ENCODE measurements around the gene PCDHA1.
"Not testable (repeated sequence)": the region's sequence is repeated elsewhere in the genome, so short reads cannot be mapped to it uniquely, and the experiment has no call there.

The PCDHA1 gene

DNA sequence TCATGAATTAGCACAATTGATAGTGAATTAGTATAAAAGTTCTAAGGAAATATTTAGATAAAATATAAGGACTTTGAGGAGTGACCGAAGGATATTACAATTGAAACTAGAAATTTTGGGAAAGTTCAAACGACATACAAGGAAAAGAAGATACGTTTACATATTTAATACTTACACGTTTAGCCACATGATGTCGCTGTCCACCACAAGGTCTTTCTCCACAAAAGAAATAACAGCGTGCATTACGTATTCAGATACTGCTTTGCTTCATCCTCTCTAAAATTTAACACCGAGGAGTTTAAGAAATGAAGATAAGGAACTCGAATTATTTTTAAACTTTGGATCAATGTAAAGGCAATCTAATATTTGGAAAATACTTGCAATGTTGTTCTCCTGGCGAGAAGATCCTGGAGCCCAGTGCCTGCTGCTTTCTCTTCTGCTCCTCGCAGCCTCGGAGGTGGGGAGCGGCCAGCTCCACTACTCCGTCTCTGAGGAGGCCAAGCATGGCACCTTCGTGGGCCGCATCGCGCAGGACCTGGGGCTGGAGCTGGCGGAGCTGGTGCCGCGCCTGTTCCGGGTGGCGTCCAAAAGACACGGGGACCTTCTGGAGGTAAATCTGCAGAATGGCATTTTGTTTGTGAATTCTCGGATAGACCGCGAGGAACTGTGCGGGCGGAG lies 15.0 kb downstream of the PCDHA1 start, which contains the start of gene PCDHA3:
Gene PCDHA3 (plus strand): TSS at position 242 of the 678 bp plus-strand sequence.
- Histone ChIP-seq H3K27me3 (ENCODE audit: insufficient read depth, poor library complexity, severe bottlenecking) (peaks cover 25% of the 10 kb centered on the region), H3K9me3 (ENCODE audit: severe bottlenecking) (peaks cover 2% of the 10 kb centered on the region), H3K4me1 (ENCODE audit: insufficient read depth, poor library complexity, severe bottlenecking) (no peaks in the 10 kb centered on the region), H3K4me3 (ENCODE audit: severe bottlenecking) (no peak within 1 kb of the TSS), H3K36me3 (ENCODE audit: low read depth) (no peaks in the 10 kb centered on the region), H3K27ac (ENCODE audit: poor library complexity, severe bottlenecking) (no peak within 1 kb of the TSS)
- TF ChIP-seq, protein P1, sequence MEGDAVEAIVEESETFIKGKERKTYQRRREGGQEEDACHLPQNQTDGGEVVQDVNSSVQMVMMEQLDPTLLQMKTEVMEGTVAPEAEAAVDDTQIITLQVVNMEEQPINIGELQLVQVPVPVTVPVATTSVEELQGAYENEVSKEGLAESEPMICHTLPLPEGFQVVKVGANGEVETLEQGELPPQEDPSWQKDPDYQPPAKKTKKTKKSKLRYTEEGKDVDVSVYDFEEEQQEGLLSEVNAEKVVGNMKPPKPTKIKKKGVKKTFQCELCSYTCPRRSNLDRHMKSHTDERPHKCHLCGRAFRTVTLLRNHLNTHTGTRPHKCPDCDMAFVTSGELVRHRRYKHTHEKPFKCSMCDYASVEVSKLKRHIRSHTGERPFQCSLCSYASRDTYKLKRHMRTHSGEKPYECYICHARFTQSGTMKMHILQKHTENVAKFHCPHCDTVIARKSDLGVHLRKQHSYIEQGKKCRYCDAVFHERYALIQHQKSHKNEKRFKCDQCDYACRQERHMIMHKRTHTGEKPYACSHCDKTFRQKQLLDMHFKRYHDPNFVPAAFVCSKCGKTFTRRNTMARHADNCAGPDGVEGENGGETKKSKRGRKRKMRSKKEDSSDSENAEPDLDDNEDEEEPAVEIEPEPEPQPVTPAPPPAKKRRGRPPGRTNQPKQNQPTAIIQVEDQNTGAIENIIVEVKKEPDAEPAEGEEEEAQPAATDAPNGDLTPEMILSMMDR (IDR thresholded peaks at IDR 0.05; ENCODE audit: poor library complexity, severe bottlenecking): peak; percentile 20
- DNase-seq (ENCODE audit: low spot score) (no peak), ATAC-seq (ENCODE audit: low read depth) (no peak)

DNA sequence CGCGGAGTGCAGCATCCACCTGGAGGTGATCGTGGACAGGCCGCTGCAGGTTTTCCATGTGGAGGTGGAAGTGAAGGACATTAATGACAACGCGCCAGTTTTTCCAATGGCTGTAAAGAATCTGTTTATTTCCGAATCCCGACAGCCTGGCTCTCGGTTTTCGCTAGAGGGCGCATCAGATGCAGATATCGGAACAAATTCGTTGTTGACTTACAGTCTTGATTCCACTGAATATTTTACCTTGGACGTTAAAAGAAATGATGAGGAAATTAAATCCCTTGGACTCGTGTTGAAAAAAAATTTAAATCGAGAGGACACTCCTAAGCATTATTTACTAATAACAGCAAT lies 15.5 kb downstream of the PCDHA1 start:
- no peak for ATAC-seq (ENCODE audit: low read depth)
- TF ChIP-seq, protein P1 (IDR thresholded peaks at IDR 0.05; ENCODE audit: poor library complexity, severe bottlenecking): no peak
- no peaks in the 10 kb centered on the region for H3K36me3 ChIP-seq (ENCODE audit: low read depth)
- peaks cover 30% of the 10 kb centered on the region for H3K27me3 ChIP-seq (ENCODE audit: insufficient read depth, poor library complexity, severe bottlenecking)
- peaks cover 2% of the 10 kb centered on the region for H3K9me3 ChIP-seq (ENCODE audit: severe bottlenecking)
- no peak overlapping the region for H3K4me3 ChIP-seq (ENCODE audit: severe bottlenecking)
- H3K4me1 ChIP-seq (ENCODE audit: insufficient read depth, poor library complexity, severe bottlenecking): no peaks in the 10 kb centered on the region
- no peak for DNase-seq (ENCODE audit: low spot score)
- no peak overlapping the region for H3K27ac ChIP-seq (ENCODE audit: poor library complexity, severe bottlenecking)

DNA sequence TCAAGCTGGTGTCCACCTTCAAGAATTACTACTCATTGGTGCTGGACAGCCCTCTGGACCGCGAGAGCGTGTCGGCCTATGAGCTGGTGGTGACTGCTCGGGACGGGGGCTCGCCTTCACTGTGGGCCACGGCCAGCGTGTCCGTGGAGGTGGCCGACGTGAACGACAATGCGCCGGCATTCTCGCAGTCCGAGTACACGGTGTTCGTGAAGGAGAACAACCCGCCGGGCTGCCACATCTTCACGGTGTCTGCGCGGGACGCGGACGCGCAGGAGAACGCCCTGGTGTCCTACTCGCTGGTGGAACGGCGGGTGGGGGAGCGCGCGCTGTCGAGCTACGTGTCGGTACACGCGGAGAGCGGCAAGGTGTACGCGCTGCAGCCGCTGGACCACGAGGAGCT lies 16.4 kb downstream of the PCDHA1 start:
- not testable (repeated sequence) for H3K9me3 ChIP-seq (ENCODE audit: severe bottlenecking); DNase-seq (ENCODE audit: low spot score); H3K4me1 ChIP-seq (ENCODE audit: insufficient read depth, poor library complexity, severe bottlenecking); H3K27ac ChIP-seq (ENCODE audit: poor library complexity, severe bottlenecking); H3K36me3 ChIP-seq (ENCODE audit: low read depth); H3K4me3 ChIP-seq (ENCODE audit: severe bottlenecking); ATAC-seq (ENCODE audit: low read depth)
- H3K27me3 ChIP-seq (ENCODE audit: insufficient read depth, poor library complexity, severe bottlenecking): peaks cover 36% of the 10 kb centered on the region

DNA sequence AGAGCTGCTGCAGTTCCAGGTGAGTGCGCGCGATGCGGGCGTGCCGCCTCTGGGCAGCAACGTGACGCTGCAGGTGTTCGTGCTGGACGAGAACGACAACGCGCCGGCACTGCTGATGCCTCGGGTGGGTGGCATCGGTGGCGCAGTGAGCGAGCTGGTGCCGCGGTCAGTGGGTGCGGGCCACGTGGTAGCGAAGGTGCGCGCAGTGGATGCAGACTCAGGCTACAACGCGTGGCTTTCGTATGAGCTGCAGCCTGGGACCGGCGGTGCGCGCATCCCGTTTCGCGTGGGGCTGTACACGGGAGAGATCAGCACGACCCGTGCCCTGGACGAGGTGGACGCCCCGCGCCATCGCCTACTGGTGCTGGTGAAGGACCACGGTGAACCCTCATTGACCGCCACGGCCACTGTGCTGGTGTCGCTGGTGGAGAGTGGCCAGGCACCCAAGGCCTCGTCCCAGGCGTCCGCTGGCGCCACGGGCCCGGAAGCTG lies 16.9 kb downstream of the PCDHA1 start:
- Histone ChIP-seq H3K9me3 (ENCODE audit: severe bottlenecking) (peaks cover 3% of the 10 kb centered on the region), H3K36me3 (ENCODE audit: low read depth) (no peaks in the 10 kb centered on the region), H3K4me1 (ENCODE audit: insufficient read depth, poor library complexity, severe bottlenecking) (no peaks in the 10 kb centered on the region), H3K27me3 (ENCODE audit: insufficient read depth, poor library complexity, severe bottlenecking) (peaks cover 36% of the 10 kb centered on the region), H3K4me3 (ENCODE audit: severe bottlenecking) (no peak overlapping the region), H3K27ac (ENCODE audit: poor library complexity, severe bottlenecking) (no peak overlapping the region)
- ATAC-seq (ENCODE audit: low read depth): no peak
- peak; percentile 63 for DNase-seq (ENCODE audit: low spot score)
- TF ChIP-seq, protein P1 (IDR thresholded peaks at IDR 0.05; ENCODE audit: poor library complexity, severe bottlenecking): no peak

DNA sequence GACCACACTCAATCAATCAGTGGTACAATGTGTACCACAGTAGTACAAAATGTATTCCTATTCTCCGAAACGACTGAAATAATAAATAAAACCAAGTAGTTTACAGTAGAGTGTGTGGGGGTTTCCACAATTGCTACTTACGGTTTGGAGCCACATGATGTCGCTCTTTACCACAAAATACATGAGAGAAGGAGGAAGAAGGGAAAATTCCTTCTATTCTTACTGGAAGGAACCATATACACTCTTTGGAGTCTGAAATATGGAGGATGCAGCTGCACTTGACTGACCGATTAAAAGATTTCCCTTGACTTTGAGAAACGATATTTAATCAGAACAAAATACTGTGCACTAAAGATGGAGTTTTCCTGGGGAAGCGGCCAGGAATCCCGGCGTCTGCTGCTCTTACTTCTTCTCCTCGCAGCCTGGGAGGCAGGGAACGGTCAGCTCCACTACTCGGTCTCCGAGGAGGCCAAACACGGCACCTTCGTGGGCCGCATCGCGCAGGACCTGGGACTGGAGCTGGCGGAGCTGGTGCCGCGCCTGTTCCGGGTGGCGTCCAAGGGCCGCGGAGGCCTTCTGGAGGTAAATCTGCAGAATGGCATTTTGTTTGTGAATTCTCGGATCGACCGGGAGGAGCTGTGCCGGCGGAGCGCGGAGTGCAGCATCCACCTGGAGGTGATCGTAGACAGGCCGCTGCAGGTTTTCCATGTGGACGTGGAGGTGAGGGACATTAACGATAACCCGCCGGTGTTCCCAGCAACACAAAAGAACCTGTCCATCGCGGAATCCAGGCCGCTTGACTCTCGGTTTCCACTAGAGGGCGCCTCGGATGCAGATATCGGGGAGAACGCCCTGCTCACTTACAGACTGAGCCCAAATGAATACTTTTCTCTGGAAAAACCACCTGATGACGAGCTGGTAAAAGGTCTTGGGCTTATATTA lies 21.2 kb downstream of the PCDHA1 start, which contains the start of gene PCDHA4:
Gene PCDHA4 (plus strand): TSS at position 235 of the 942 bp plus-strand sequence.
- DNase-seq (ENCODE audit: low spot score): no peak
- TF ChIP-seq, protein P1 (IDR thresholded peaks at IDR 0.05; ENCODE audit: poor library complexity, severe bottlenecking): peak; percentile 30
- no peaks in the 10 kb centered on the region for H3K4me1 ChIP-seq (ENCODE audit: insufficient read depth, poor library complexity, severe bottlenecking)
- H3K27ac ChIP-seq (ENCODE audit: poor library complexity, severe bottlenecking): no peak within 1 kb of the TSS
- no peaks in the 10 kb centered on the region for H3K36me3 ChIP-seq (ENCODE audit: low read depth)
- no peak for ATAC-seq (ENCODE audit: low read depth)
- H3K4me3 ChIP-seq (ENCODE audit: severe bottlenecking): no peak within 1 kb of the TSS
- peaks cover 15% of the 10 kb centered on the region for H3K27me3 ChIP-seq (ENCODE audit: insufficient read depth, poor library complexity, severe bottlenecking)
- peaks cover 2% of the 10 kb centered on the region for H3K9me3 ChIP-seq (ENCODE audit: severe bottlenecking)

DNA sequence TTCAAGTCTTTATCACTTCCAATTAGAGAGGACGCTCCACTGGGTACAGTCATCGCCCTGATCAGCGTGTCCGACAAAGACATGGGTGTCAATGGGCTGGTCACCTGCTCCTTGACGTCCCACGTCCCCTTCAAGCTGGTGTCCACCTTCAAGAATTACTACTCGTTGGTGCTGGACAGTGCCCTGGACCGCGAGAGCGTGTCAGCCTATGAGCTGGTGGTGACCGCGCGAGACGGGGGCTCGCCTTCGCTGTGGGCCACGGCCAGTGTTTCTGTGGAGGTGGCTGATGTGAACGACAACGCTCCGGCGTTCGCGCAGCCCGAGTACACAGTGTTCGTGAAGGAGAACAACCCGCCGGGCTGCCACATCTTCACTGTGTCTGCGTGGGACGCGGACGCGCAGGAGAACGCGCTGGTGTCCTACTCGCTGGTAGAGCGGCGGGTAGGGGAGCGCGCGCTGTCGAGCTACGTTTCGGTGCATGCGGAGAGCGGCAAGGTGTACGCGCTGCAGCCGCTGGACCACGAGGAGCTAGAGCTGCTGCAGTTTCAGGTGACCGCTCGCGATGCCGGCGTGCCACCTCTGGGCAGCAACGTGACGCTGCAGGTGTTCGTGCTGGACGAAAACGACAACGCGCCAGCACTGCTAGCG lies 22.4 kb downstream of the PCDHA1 start:
- DNase-seq (ENCODE audit: low spot score); H3K9me3 ChIP-seq (ENCODE audit: severe bottlenecking); H3K4me3 ChIP-seq (ENCODE audit: severe bottlenecking); H3K36me3 ChIP-seq (ENCODE audit: low read depth); H3K27ac ChIP-seq (ENCODE audit: poor library complexity, severe bottlenecking); ATAC-seq (ENCODE audit: low read depth); H3K4me1 ChIP-seq (ENCODE audit: insufficient read depth, poor library complexity, severe bottlenecking): not testable (repeated sequence)
- peaks cover 15% of the 10 kb centered on the region for H3K27me3 ChIP-seq (ENCODE audit: insufficient read depth, poor library complexity, severe bottlenecking)
